BLaER1 treated with 17β-estradiol and CSF1 and Interleukin-3, amounts not matched to agents 10 nM and 100 nM (cell line): ENCODE measurements around the gene DLG2.

Experiments used
- H3K27ac ChIP-seq, 11 experiments: shearing (Covaris generic); formaldehyde crosslinking; 2 replicates each; pipeline ENCODE4 v1.8.1; 2022
- H3K27me3 ChIP-seq, 11 experiments: shearing (Covaris generic); formaldehyde crosslinking; 2 replicates each; pipeline ENCODE4 v1.8.1; 2022
- H3K36me3 ChIP-seq, 11 experiments: shearing (Covaris generic); formaldehyde crosslinking; 2 replicates each; pipeline ENCODE4 v1.8.1; 2022
- H3K4me1 ChIP-seq, 10 experiments: shearing (Covaris generic); formaldehyde crosslinking; 2 replicates each; pipeline ENCODE4 v1.8.1; 2022
- H3K4me2 ChIP-seq, 11 experiments: shearing (Covaris generic); formaldehyde crosslinking; 2 replicates each; pipeline ENCODE4 v1.8.1; 2022
- H3K4me3 ChIP-seq, 10 experiments: shearing (Covaris generic); formaldehyde crosslinking; 2 replicates each; pipeline ENCODE4 v1.8.1; 2022
- H3K9ac ChIP-seq, 11 experiments: shearing (Covaris generic); formaldehyde crosslinking; 2 replicates each; pipeline ENCODE4 v1.8.1; 2022
- H3K9me3 ChIP-seq, 11 experiments: shearing (Covaris generic); formaldehyde crosslinking; replicated peaks in 1 of 11; 2 replicates each; pipeline ENCODE4 v1.8.1; 2022
- H4K20me1 ChIP-seq, 11 experiments: shearing (Covaris generic); formaldehyde crosslinking; 2 replicates each; pipeline ENCODE4 v1.8.1; 2022
- Cebpa-rat ChIP-seq, 11 experiments: shearing (Covaris generic); IDR thresholded peaks; 2 replicates each; pipeline ENCODE4 v1.8.1; 2022

DLG2 gene

GRCh38 chr11:83659466-83659865, 1967.7 kb downstream of the DLG2 start:
- H3K27me3 ChIP-seq: no peaks in the 10 kb centered on the region
- H3K4me2 ChIP-seq: no peak overlapping the region
- no peaks in the 10 kb centered on the region for H3K4me1 ChIP-seq
- TF ChIP-seq Cebpa-rat (IDR thresholded peaks at IDR 0.05): no peak
- no peak overlapping the region for H3K27ac ChIP-seq
- no peaks in the 10 kb centered on the region for H3K36me3 ChIP-seq
- no peaks in the 10 kb centered on the region for H4K20me1 ChIP-seq
- H3K9ac ChIP-seq: no peak overlapping the region
- H3K9me3 ChIP-seq: no peaks in the 10 kb centered on the region
- no peak overlapping the region for H3K4me3 ChIP-seq

GRCh38 chr11:83656796-83657330, 1970.3 kb downstream of the DLG2 start:
- Histone ChIP-seq H3K27ac (no peak overlapping the region), H3K9ac (no peak overlapping the region), H3K36me3 (no peaks in the 10 kb centered on the region), H3K4me2 (no peak overlapping the region), H3K4me3 (no peak overlapping the region), H3K9me3 (no peaks in the 10 kb centered on the region), H3K4me1 (no peaks in the 10 kb centered on the region), H4K20me1 (no peaks in the 10 kb centered on the region), H3K27me3 (no peaks in the 10 kb centered on the region)
- no peak for TF ChIP-seq Cebpa-rat (IDR thresholded peaks at IDR 0.05)

GRCh38 chr11:83655976-83656375, 1971.2 kb downstream of the DLG2 start:
- no peak for TF ChIP-seq Cebpa-rat (IDR thresholded peaks at IDR 0.05)
- Histone ChIP-seq H3K27ac (no peak overlapping the region), H3K4me3 (no peak overlapping the region), H4K20me1 (no peaks in the 10 kb centered on the region), H3K9me3 (no peaks in the 10 kb centered on the region), H3K36me3 (no peaks in the 10 kb centered on the region), H3K4me1 (no peaks in the 10 kb centered on the region), H3K27me3 (no peaks in the 10 kb centered on the region), H3K9ac (no peak overlapping the region), H3K4me2 (no peak overlapping the region)

- Histone ChIP-seq H3K27ac (no peak overlapping the region), H3K27me3 (no peaks in the 10 kb centered on the region), H4K20me1 (no peaks in the 10 kb centered on the region), H3K4me2 (no peak overlapping the region), H3K36me3 (no peaks in the 10 kb centered on the region), H3K9ac (no peak overlapping the region), H3K4me1 (no peaks in the 10 kb centered on the region), H3K4me3 (no peak overlapping the region), H3K9me3 (no peaks in the 10 kb centered on the region)
- TF ChIP-seq Cebpa-rat (IDR thresholded peaks at IDR 0.05): no peak
These were observed 1977.7 kb downstream of the DLG2 start for GRCh38 chr11:83649528-83649855.

GRCh38 chr11:83648610-83649527, 1978.3 kb downstream of the DLG2 start:
- Histone ChIP-seq H3K27ac (no peak overlapping the region), H4K20me1 (no peaks in the 10 kb centered on the region), H3K27me3 (no peaks in the 10 kb centered on the region), H3K9ac (no peak overlapping the region), H3K36me3 (no peaks in the 10 kb centered on the region), H3K4me1 (no peaks in the 10 kb centered on the region), H3K4me2 (no peak overlapping the region), H3K4me3 (no peak overlapping the region), H3K9me3 (no peaks in the 10 kb centered on the region)
- TF ChIP-seq Cebpa-rat (IDR thresholded peaks at IDR 0.05): no peak

- Histone ChIP-seq H3K4me2 (no peak overlapping the region), H3K4me3 (no peak overlapping the region), H3K9ac (no peak overlapping the region), H4K20me1 (no peaks in the 10 kb centered on the region), H3K36me3 (no peaks in the 10 kb centered on the region), H3K27ac (no peak overlapping the region), H3K4me1 (peaks cover 4 to 12% (median 8%) of the 10 kb centered on the region in 10 experiments; a peak in 13 of 20 replicates), H3K9me3 (no peaks in the 10 kb centered on the region), H3K27me3 (no peaks in the 10 kb centered on the region)
- TF ChIP-seq Cebpa-rat (IDR thresholded peaks at IDR 0.05): no peak
These were observed 1981.6 kb downstream of the DLG2 start for GRCh38 chr11:83645561-83645960.

- no peaks in the 10 kb centered on the region for H3K9me3 ChIP-seq
- TF ChIP-seq Cebpa-rat (IDR thresholded peaks at IDR 0.05): no peak
- no peaks in the 10 kb centered on the region for H3K36me3 ChIP-seq
- peak overlapping the region in 6 of 11 experiments; percentile 13 to 44 (median 26); a peak in 10 of 22 replicates for H3K4me2 ChIP-seq
- H3K27ac ChIP-seq: no peak overlapping the region
- no peak overlapping the region for H3K4me3 ChIP-seq
- peaks cover 4 to 12% (median 8%) of the 10 kb centered on the region in 10 experiments; a peak in 13 of 20 replicates for H3K4me1 ChIP-seq
- H4K20me1 ChIP-seq: no peaks in the 10 kb centered on the region
- no peak overlapping the region for H3K9ac ChIP-seq
- no peaks in the 10 kb centered on the region for H3K27me3 ChIP-seq
These were observed 1984.0 kb downstream of the DLG2 start for GRCh38 chr11:83643115-83643514.

GRCh38 chr11:83642500-83642899, 1984.6 kb downstream of the DLG2 start:
- peak overlapping the region in 2 of 11 experiments; percentile 13 to 22; a peak in 2 of 22 replicates for H3K4me2 ChIP-seq
- no peak for TF ChIP-seq Cebpa-rat (IDR thresholded peaks at IDR 0.05)

GRCh38 chr11:83641511-83641910, 1985.6 kb downstream of the DLG2 start:
- H3K27me3 ChIP-seq: no peaks in the 10 kb centered on the region
- H3K9ac ChIP-seq: no peak overlapping the region
- TF ChIP-seq Cebpa-rat (IDR thresholded peaks at IDR 0.05): no peak
- H4K20me1 ChIP-seq: no peaks in the 10 kb centered on the region
- no peak overlapping the region for H3K4me3 ChIP-seq
- no peaks in the 10 kb centered on the region for H3K9me3 ChIP-seq
- peaks cover 4 to 12% (median 8%) of the 10 kb centered on the region in 10 experiments; a peak in 13 of 20 replicates for H3K4me1 ChIP-seq
- H3K27ac ChIP-seq: no peak overlapping the region
- no peak overlapping the region for H3K4me2 ChIP-seq
- no peaks in the 10 kb centered on the region for H3K36me3 ChIP-seq

More at GRCh38 chr11:83642500-83642899, 1984.6 kb downstream of the DLG2 start:
- H3K9ac ChIP-seq: no peak overlapping the region
- H3K36me3 ChIP-seq: no peaks in the 10 kb centered on the region
- peaks cover 4 to 12% (median 8%) of the 10 kb centered on the region in 10 experiments; a peak in 13 of 20 replicates for H3K4me1 ChIP-seq
- no peaks in the 10 kb centered on the region for H3K27me3 ChIP-seq
- H3K9me3 ChIP-seq: no peaks in the 10 kb centered on the region
- no peak overlapping the region for H3K27ac ChIP-seq
- no peak overlapping the region for H3K4me3 ChIP-seq
- H4K20me1 ChIP-seq: no peaks in the 10 kb centered on the region
